ENCODE data around the gene ARHGAP10.

Gene ARHGAP10

GRCh38 chr4:147737623-147738022, 5.7 kb downstream of the ARHGAP10 start:
- H3K4me3 ChIP-seq (IDR thresholded peaks at IDR 0.05; ENCODE audit: insufficient read depth, low read depth, low read length), result no peak overlapping the region

GRCh38 chr4:147739239-147739823, 7.4 kb downstream of the ARHGAP10 start:
- TF ChIP-seq CTCF (conservative IDR thresholded peaks at IDR 0.05; ENCODE audit: low read depth, low read length), result no peak
- peaks cover 71% of the 10 kb centered on the region for H3K4me1 ChIP-seq (ENCODE audit: low read depth, poor library complexity, severe bottlenecking)
- H3K27ac ChIP-seq, result no peak overlapping the region
- H4K20me1 ChIP-seq (ENCODE audit: insufficient read depth), result peaks cover 56% of the 10 kb centered on the region
- peaks cover 100% of the 10 kb centered on the region for H3K79me2 ChIP-seq (ENCODE audit: insufficient read depth, low read depth)
- H3K9ac ChIP-seq, result no peak overlapping the region
- no peaks in the 10 kb centered on the region for H3K27me3 ChIP-seq (ENCODE audit: insufficient read depth, low read depth)
- no peak overlapping the region for H3K4me3 ChIP-seq (IDR thresholded peaks at IDR 0.05; ENCODE audit: insufficient read depth, low read depth, low read length)
- no peaks in the 10 kb centered on the region for H3K36me3 ChIP-seq (ENCODE audit: insufficient read depth)
- no peak overlapping the region for H3K4me2 ChIP-seq
- H2AFZ ChIP-seq (ENCODE audit: low read depth), result no peak overlapping the region

More at GRCh38 chr4:147737623-147738022, 5.7 kb downstream of the ARHGAP10 start:
- Histone ChIP-seq H4K20me1 (ENCODE audit: insufficient read depth) (peaks cover 50% of the 10 kb centered on the region), H3K27ac (no peak overlapping the region), H3K4me2 (no peak overlapping the region; the same call in 1 of the 2 replicates), H3K36me3 (ENCODE audit: insufficient read depth) (no peaks in the 10 kb centered on the region), H3K9ac (no peak overlapping the region), H3K4me1 (ENCODE audit: low read depth, poor library complexity, severe bottlenecking) (peaks cover 72% of the 10 kb centered on the region), H2AFZ (ENCODE audit: low read depth) (no peak overlapping the region), H3K27me3 (ENCODE audit: insufficient read depth, low read depth) (no peaks in the 10 kb centered on the region), H3K79me2 (ENCODE audit: insufficient read depth, low read depth) (peaks cover 100% of the 10 kb centered on the region)
- TF ChIP-seq CTCF (conservative IDR thresholded peaks at IDR 0.05; ENCODE audit: low read depth, low read length), result no peak

GRCh38 chr4:147740176-147740575, 8.3 kb downstream of the ARHGAP10 start:
- H3K4me1 ChIP-seq (ENCODE audit: low read depth, poor library complexity, severe bottlenecking), result peaks cover 63% of the 10 kb centered on the region
- H3K4me2 ChIP-seq, result peak overlapping the region; percentile 11; the same call in 1 of the 2 replicates
- no peak overlapping the region for H3K27ac ChIP-seq
- TF ChIP-seq CTCF (conservative IDR thresholded peaks at IDR 0.05; ENCODE audit: low read depth, low read length), result no peak
- H2AFZ ChIP-seq (ENCODE audit: low read depth), result no peak overlapping the region
- no peak overlapping the region for H3K4me3 ChIP-seq (IDR thresholded peaks at IDR 0.05; ENCODE audit: insufficient read depth, low read depth, low read length)
- peaks cover 100% of the 10 kb centered on the region for H3K79me2 ChIP-seq (ENCODE audit: insufficient read depth, low read depth)
- peaks cover 48% of the 10 kb centered on the region for H4K20me1 ChIP-seq (ENCODE audit: insufficient read depth)
- H3K36me3 ChIP-seq (ENCODE audit: insufficient read depth), result no peaks in the 10 kb centered on the region
- H3K27me3 ChIP-seq (ENCODE audit: insufficient read depth, low read depth), result no peaks in the 10 kb centered on the region
- H3K9ac ChIP-seq, result no peak overlapping the region

GRCh38 chr4:147741190-147741788, 9.4 kb downstream of the ARHGAP10 start:
- H3K27me3 ChIP-seq (ENCODE audit: insufficient read depth, low read depth), result no peaks in the 10 kb centered on the region
- TF ChIP-seq CTCF (conservative IDR thresholded peaks at IDR 0.05; ENCODE audit: low read depth, low read length), result no peak
- H3K4me1 ChIP-seq (ENCODE audit: low read depth, poor library complexity, severe bottlenecking), result peaks cover 52% of the 10 kb centered on the region
- peaks cover 43% of the 10 kb centered on the region for H4K20me1 ChIP-seq (ENCODE audit: insufficient read depth)
- H2AFZ ChIP-seq (ENCODE audit: low read depth), result no peak overlapping the region
- no peak overlapping the region for H3K9ac ChIP-seq
- no peak overlapping the region for H3K4me3 ChIP-seq (IDR thresholded peaks at IDR 0.05; ENCODE audit: insufficient read depth, low read depth, low read length)
- H3K79me2 ChIP-seq (ENCODE audit: insufficient read depth, low read depth), result peaks cover 100% of the 10 kb centered on the region
- no peak overlapping the region for H3K4me2 ChIP-seq
- peak overlapping the region; percentile 5; the same call in 1 of the 2 replicates for H3K27ac ChIP-seq
- H3K36me3 ChIP-seq (ENCODE audit: insufficient read depth), result no peaks in the 10 kb centered on the region

Data from KMS-11 (cell line).